K562 (cell line): ENCODE data around the gene ZMYM2. TPM values are rescaled to one million over a fixed set of nuclear protein-coding genes. Genes with fewer than 3 reads are reported as not detected.

Experiments
- BRCA1 ChIP-seq, 2 experiments: fragments of 450-650 bp in 1 of 2; sonication (generic) in 1 of 2; formaldehyde crosslinking in 1 of 2; IDR thresholded peaks; 2 replicates each; pipeline versions ENCODE4 v1.5.0 to v1.6.1; 2017 to 2020; ENCODE audit warnings: mild to moderate bottlenecking in 1 of 2, missing genetic modification reagents in 1 of 2
- CREB3L1 ChIP-seq: fragments of 450-650 bp; IDR thresholded peaks from 2 replicates; pipeline ENCODE4 v1.6.1; 2014; ENCODE audit warnings: low read depth, mild to moderate bottlenecking, moderate library complexity, borderline replicate concordance
- MTA3 ChIP-seq: fragments of 450-650 bp; formaldehyde crosslinking; IDR thresholded peaks from 2 replicates; pipeline ENCODE4 v1.6.1; 2017; ENCODE audit warnings: mild to moderate bottlenecking, borderline replicate concordance
- NR0B1 ChIP-seq: fragments of 450-650 bp; IDR thresholded peaks from one replicate; pipeline ENCODE4 v1.6.1; 2018; ENCODE audit warnings: mild to moderate bottlenecking, moderate library complexity; ENCODE audit not compliant: partially characterized antibody
- TEAD1 ChIP-seq, 2 experiments: fragments of 450-650 bp in 1 of 2; sonication (generic) in 1 of 2; formaldehyde crosslinking; IDR thresholded peaks; 2 replicates each; pipeline versions ENCODE4 v1.4.0 to v1.8.0; 2020 to 2022; ENCODE audit warnings: mild to moderate bottlenecking in 2 of 2, missing genetic modification reagents in 1 of 2
- TEAD4 ChIP-seq, 2 experiments: sonication (generic) in 1 of 2; formaldehyde crosslinking in 1 of 2; IDR thresholded peaks; 2 replicates each; pipeline versions ENCODE4 v1.6.1 to v1.8.0; 2012 to 2022; ENCODE audit warnings: borderline replicate concordance in 1 of 2, inconsistent platforms in 1 of 2, low read length in 1 of 2, mild to moderate bottlenecking in 1 of 2, missing genetic modification reagents in 1 of 2
- ZFP1 ChIP-seq: fragments of 450-650 bp; formaldehyde crosslinking; IDR thresholded peaks from 2 replicates; pipeline ENCODE4 v1.4.0; 2020; ENCODE audit warnings: mild to moderate bottlenecking, mixed read lengths
- ZFPM2 ChIP-seq: fragments of 250-450 bp; sonication (Bioruptor Pico); IDR thresholded peaks from 2 replicates; pipeline ENCODE4 v1.5.1; 2022; ENCODE audit warnings: mild to moderate bottlenecking
- ZKSCAN1 ChIP-seq: fragments of 150-350 bp; IDR thresholded peaks from 2 replicates; pipeline ENCODE4 v1.6.1; 2016; ENCODE audit warnings: low read depth, low read length
- ZNF518B ChIP-seq: fragments of 250-450 bp; sonication (Bioruptor Pico); IDR thresholded peaks from 2 replicates; pipeline ENCODE4 v1.5.0; 2021; ENCODE audit warnings: mild to moderate bottlenecking, moderate library complexity
- ZNF592 ChIP-seq: fragments of 450-650 bp; IDR thresholded peaks from 2 replicates; pipeline ENCODE4 v1.6.1; 2017; ENCODE audit warnings: antibody characterized with exemption, mild to moderate bottlenecking
- polyA plus RNA-seq, 8 experiments: library from polyadenylated mRNA; depleted of rRNA in 4 of 8; stranded (reverse) in 5 of 8; unstranded in 3 of 8; fragments of >200 nt; fragmentation: Nextera tagmentation in 2 of 8; fragmentation: Illumina TruSeq in 1 of 8; extraction: Ambion mirVana in 2 of 8; extraction: Trizol in 1 of 8; gene quantifications; 2 replicates each; pipeline versions ENCODE4 v1.2.1 to v1.2.3, GENCODE V29; 2011 to 2014; ENCODE audit warnings: inconsistent platforms in 1 of 8, missing spikeins in 1 of 8
- total RNA-seq, 7 experiments: library from RNA; depleted of rRNA in 6 of 7; stranded (reverse); fragments of >200 nt in 6 of 7; fragmentation: Illumina TruSeq in 2 of 7; extraction: Trizol in 2 of 7; gene quantifications; 2 replicates each; pipeline versions ENCODE4 v1.2.1 to v1.2.3, GENCODE V29; 2011 to 2021; ENCODE audit warnings: low replicate concordance in 1 of 7
- TF ChIP-seq, protein P1 (sequence below): fragments of 450-650 bp; IDR thresholded peaks from 2 replicates; pipeline ENCODE4 v1.6.1; 2016; ENCODE audit warnings: missing biosample characterization, missing genetic modification characterization

Gene ZMYM2
- total and polyA plus RNA-seq, 9 of the 15 experiments (the other 6 are each of a cell fraction or from before 2014, with no cell fraction given): 5.0 to 48.8 (median 26.8) TPM

DNA sequence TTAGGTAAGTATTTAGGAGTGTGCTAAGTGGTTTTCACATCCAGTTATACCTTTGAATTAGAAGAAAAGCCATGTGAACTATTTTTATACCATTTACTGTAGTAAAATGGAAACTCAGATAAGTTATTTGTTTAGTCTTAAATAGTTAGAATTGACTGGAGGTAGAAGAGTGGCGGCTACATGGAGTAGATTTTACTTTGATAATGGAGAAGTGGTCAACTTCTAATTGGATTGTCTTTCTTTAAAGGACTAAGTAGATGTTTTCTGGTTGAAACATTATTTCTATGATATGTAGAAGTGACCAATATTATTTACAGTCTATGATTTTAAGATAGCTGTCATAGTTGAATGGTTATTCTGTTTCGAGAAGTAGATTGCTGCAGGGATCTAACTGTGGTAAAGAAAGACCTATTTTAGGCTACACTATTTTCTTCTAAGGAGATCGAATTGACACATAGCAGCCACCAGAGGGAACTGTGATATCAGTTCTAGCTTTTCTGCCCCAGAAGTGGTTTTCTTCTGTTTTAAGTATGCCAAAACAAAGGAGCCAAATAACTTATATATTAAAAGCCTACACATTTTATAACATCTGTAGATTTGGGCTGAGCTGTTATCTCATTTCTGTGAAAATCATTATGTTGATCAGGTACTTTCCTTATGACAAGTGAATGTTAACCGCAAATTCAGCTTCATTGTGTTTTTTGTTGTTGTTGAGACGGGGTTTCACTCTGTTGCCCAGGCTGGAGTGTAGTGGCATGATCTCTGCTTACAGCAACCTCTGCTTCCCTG is 26.1 kb downstream of the ZMYM2 start (continued):
- no peak for TF ChIP-seq CREB3L1
- TF ChIP-seq ZFPM2 (CRISPR knock-in tag): no peak
- TF ChIP-seq, protein P1, sequence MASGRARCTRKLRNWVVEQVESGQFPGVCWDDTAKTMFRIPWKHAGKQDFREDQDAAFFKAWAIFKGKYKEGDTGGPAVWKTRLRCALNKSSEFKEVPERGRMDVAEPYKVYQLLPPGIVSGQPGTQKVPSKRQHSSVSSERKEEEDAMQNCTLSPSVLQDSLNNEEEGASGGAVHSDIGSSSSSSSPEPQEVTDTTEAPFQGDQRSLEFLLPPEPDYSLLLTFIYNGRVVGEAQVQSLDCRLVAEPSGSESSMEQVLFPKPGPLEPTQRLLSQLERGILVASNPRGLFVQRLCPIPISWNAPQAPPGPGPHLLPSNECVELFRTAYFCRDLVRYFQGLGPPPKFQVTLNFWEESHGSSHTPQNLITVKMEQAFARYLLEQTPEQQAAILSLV (tag): no peak
- TF ChIP-seq ZNF592: 0 out of 2 replicates have a peak, but pooled peaks have one; percentile 17
- TF ChIP-seq TEAD1 (CRISPR knock-in tag; IDR thresholded peaks at IDR 0.05): peak; percentile 51 to 70; a peak in 2 of 4 replicates
- TF ChIP-seq NR0B1: no peak
- no peak for TF ChIP-seq ZNF518B
- no peak for TF ChIP-seq ZFP1 (CRISPR knock-in tag)
- no peak for TF ChIP-seq ZKSCAN1
- TF ChIP-seq TEAD4 (IDR thresholded peaks at IDR 0.05; ENCODE audit: low read length): peak; percentile 74
- no peak for TF ChIP-seq TEAD4 (CRISPR knock-in tag; IDR thresholded peaks at IDR 0.05; ENCODE audit: borderline replicate concordance)
- no peak for TF ChIP-seq MTA3
- no peak for TF ChIP-seq BRCA1 (IDR thresholded peaks at IDR 0.05)
- TF ChIP-seq BRCA1 (CRISPR knock-in tag; IDR thresholded peaks at IDR 0.05): no peak
